Panc1 (cell line): ENCODE measurements around the gene NYAP1. TPM values are rescaled to one million over a fixed set of nuclear protein-coding genes. Genes with fewer than 3 reads are reported as not detected.

Experiments used
- ATAC-seq: fragments of 200-7000 bp; cut with Tn5 transposase; 2 replicates; pipeline ENCODE4 v1.9.1; 2020; ENCODE audit warnings: mild to moderate bottlenecking, moderate library complexity
- BruUV-seq: library from RNA; stranded (reverse); fragments of 400-500 nt; replicated peaks from 2 replicates; lab custom pipeline; 2021; lab: Mats Ljungman, UMichigan
- CTCF ChIA-PET: fragments of 300-600 bp; sonication (Branson Sonifier 250); formaldehyde crosslinking; loops from one replicate; lab custom pipeline; 2022; ENCODE audit warnings: antibody characterized with exemption; lab: Charles Lee
- POLR2A ChIA-PET: fragments of 300-600 bp; sonication (Branson Sonifier 250); formaldehyde crosslinking; loops from one replicate; lab custom pipeline; 2022; ENCODE audit warnings: antibody characterized with exemption; lab: Charles Lee
- DNase-seq: peaks from one replicate; pipeline ENCODE4 v3.0.0-alpha.2; 2010; ENCODE audit warnings: low read depth, low spot score
- H3K27ac ChIP-seq: 2 replicates; pipeline ENCODE4 v1.5.1; 2011; ENCODE audit warnings: mild to moderate bottlenecking, low read length, inconsistent platforms
- H3K27me3 ChIP-seq: fragments of 200-500 bp; sonication (Bioruptor generic); 2 replicates; pipeline ENCODE4 v1.6.0; 2014; ENCODE audit warnings: low read length, inconsistent platforms; ENCODE audit not compliant: control insufficient read depth, insufficient read depth
- H3K36me3 ChIP-seq: fragments of 200-500 bp; sonication (Bioruptor generic); 2 replicates; pipeline ENCODE4 v1.5.1; 2014; ENCODE audit warnings: inconsistent platforms, mild to moderate bottlenecking, low read length, moderate library complexity; ENCODE audit not compliant: control insufficient read depth, insufficient read depth
- H3K4me1 ChIP-seq: 2 replicates; pipeline ENCODE4 v1.5.1; 2011; ENCODE audit warnings: inconsistent platforms, mild to moderate bottlenecking, low read length, moderate library complexity; ENCODE audit not compliant: control insufficient read depth, insufficient read depth
- H3K4me3 ChIP-seq, 2 experiments: 2 replicates each; pipeline ENCODE4 v1.5.1; 2011 to 2012; ENCODE audit warnings: low read depth in 2 of 2, low read length in 2 of 2, mild to moderate bottlenecking in 2 of 2, inconsistent platforms in 1 of 2, moderate library complexity in 1 of 2
- H3K9me3 ChIP-seq: fragments of 200-500 bp; sonication (Bioruptor generic); 2 replicates; pipeline ENCODE4 v1.5.1; 2014; ENCODE audit warnings: low read depth, mild to moderate bottlenecking, inconsistent platforms, low read length, moderate library complexity; ENCODE audit not compliant: control insufficient read depth, insufficient read depth
- CTCF ChIP-seq: fragments of 450-650 bp; IDR thresholded peaks from 2 replicates; pipeline ENCODE4 v1.5.1; 2017; ENCODE audit warnings: mild to moderate bottlenecking
- POLR2AphosphoS5 ChIP-seq: IDR thresholded peaks from 2 replicates; pipeline ENCODE4 v1.6.1; 2012; ENCODE audit warnings: mild to moderate bottlenecking, low read depth, low read length, moderate library complexity
- REST ChIP-seq, 2 experiments: IDR thresholded peaks; 2 replicates each; pipeline ENCODE4 v1.6.1; 2011 to 2012; ENCODE audit warnings: low read depth in 2 of 2, control low read depth in 1 of 2, low read length in 1 of 2, mild to moderate bottlenecking in 1 of 2, moderate library complexity in 1 of 2; ENCODE audit not compliant: insufficient read depth in 1 of 2
- SIN3A ChIP-seq: IDR thresholded peaks from 2 replicates; pipeline ENCODE4 v1.6.1; 2012; ENCODE audit warnings: low read depth, mild to moderate bottlenecking, low read length, moderate library complexity, borderline replicate concordance; ENCODE audit not compliant: insufficient read depth
- TCF7L2 ChIP-seq: IDR thresholded peaks from 2 replicates; pipeline ENCODE4 v1.6.1; 2011; ENCODE audit warnings: mild to moderate bottlenecking, low read depth, low read length, inconsistent platforms
- in situ Hi-C: cut with HindIII; loops from 2 replicates; pipeline ENCODE4 v1.10.0; 2016; ENCODE audit warnings: low sequenced_read_pairs, low pct_unique_long_range_greater_than_20kb
- intact Hi-C: fragments of 100-400 bp; cut with micrococcal nuclease; formaldehyde crosslinking; loops from one replicate; pipeline ENCODE4 v1.10.0; 2022; ENCODE audit not compliant: unreplicated experiment
- total RNA-seq: library from RNA; stranded (reverse); gene quantifications from one replicate; pipeline ENCODE4 v1.2.1, GENCODE V29; 2021; ENCODE audit not compliant: unreplicated experiment

NYAP1 gene
- total RNA-seq, 1 experiment from 2014 or later, result 4.0 TPM

- ChIA-PET POLR2A (no interaction called here), CTCF (interaction anchor here (0.7 to 1.7 kb wide), 2 partner anchors 9 to 168 kb away, joined by 3 to 8 read pairs; no protein-coding TSS in a partner anchor)
- in situ Hi-C loops (no loop called here), intact Hi-C loops (no loop called here)
- Histone ChIP-seq H3K9me3 (no peaks in the 10 kb centered on the region), H3K36me3 (no peaks in the 10 kb centered on the region), H3K27me3 (no peaks in the 10 kb centered on the region), H3K27ac (no peak overlapping the region), H3K4me1 (peaks cover 27% of the 10 kb centered on the region), H3K4me3 (no peak overlapping the region)
- ATAC-seq (no peak), DNase-seq (no peak)
- BruUV-seq, result no TSS peak
- TF ChIP-seq TCF7L2 (no peak), REST (IDR thresholded peaks at IDR 0.05; ENCODE audit: insufficient read depth in 1 of 2, low read depth in 2 of 2, low read length in 1 of 2) (no peak), SIN3A (no peak), CTCF (no peak), POLR2AphosphoS5 (no peak)
Observed at GRCh38 chr7:100471021-100471420, 12.7 kb upstream of the NYAP1 start.

GRCh38 chr7:100472121-100472851, 11.4 kb upstream of the NYAP1 start:
- intact Hi-C loops, result no loop called here
- DNase-seq, result no peak
- no peaks in the 10 kb centered on the region for H3K9me3 ChIP-seq
- no peak for ATAC-seq
- BruUV-seq, result no TSS peak
- no peaks in the 10 kb centered on the region; the same call in 1 of the 2 replicates for H3K36me3 ChIP-seq
- CTCF ChIA-PET, result interaction anchor here (0.6 kb wide), 1 partner anchor 78 kb away, joined by 4 read pairs; no protein-coding TSS in a partner anchor
- H3K27ac ChIP-seq, result no peak overlapping the region
- H3K4me1 ChIP-seq, result peaks cover 35% of the 10 kb centered on the region
- H3K27me3 ChIP-seq, result no peaks in the 10 kb centered on the region
- TF ChIP-seq REST (IDR thresholded peaks at IDR 0.05; ENCODE audit: insufficient read depth in 1 of 2, low read depth in 2 of 2, low read length in 1 of 2), result no peak
- TF ChIP-seq CTCF, result no peak
- no peak for TF ChIP-seq TCF7L2
- TF ChIP-seq POLR2AphosphoS5, result no peak
- no peak for TF ChIP-seq SIN3A
- POLR2A ChIA-PET, result interaction anchor here (0.6 kb wide), 1 partner anchor 119 kb away, joined by 4 read pairs; no protein-coding TSS in a partner anchor
- in situ Hi-C loops, result no loop called here
- H3K4me3 ChIP-seq, result no peak overlapping the region
